ENCODE results near the gene GPAT2. TPM values are rescaled to one million over a fixed set of nuclear protein-coding genes. Genes with fewer than 3 reads are reported as not detected.
"Not testable (repeated sequence)": the region's sequence is repeated elsewhere in the genome, so short reads cannot be mapped to it uniquely, and the experiment has no call there.

GPAT2 gene
- total RNA-seq, 1 experiment from 2014 or later = not detected

DNA sequence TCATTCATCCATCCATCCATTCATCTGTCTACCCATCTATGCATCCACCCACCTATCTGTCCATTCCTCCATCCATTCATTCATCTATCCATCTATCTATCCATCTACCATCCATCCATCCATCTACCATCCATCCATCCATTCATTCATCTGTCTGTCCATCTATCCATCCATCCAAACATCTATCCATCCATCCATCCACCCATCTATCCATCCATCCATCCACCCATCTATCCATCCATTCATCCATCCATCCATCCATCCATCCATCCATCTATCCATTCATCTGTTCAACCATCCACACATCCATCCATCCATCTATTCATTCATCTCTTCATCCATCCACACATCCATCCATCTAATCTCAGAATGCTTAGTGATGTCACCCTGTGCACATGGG lies 30.0 kb upstream of the GPAT2 start:
- DNase-seq (ENCODE audit: low read depth) = not testable (repeated sequence)

DNA sequence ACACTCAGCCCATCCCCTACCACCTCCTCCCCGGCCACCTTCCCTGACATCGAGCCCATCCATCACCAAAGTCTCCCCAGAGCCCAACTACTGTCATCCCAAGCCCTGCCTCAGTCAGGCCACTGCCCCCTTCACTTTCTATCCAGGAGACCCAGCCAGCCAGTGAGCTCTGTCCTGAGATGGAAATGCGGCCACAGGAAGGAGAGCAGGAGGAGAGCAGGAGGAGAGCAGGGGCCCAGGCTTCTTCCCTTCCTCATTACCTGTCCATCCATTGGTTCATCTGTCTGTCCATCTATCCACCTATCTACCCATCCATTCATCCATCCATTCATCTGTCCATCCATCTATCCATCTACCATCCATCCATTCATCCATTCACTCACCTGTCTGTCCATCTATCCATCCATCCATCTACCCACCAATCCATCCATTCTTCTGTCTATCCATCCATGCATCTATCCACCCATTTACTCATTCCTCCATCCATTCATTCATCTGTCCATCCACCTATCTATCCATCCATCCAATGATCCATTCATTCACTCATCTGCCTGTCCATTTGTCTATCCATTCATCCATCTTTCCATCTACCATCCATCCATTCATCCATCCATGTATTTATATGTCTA lies 29.4 kb upstream of the GPAT2 start:
- not testable (repeated sequence) for DNase-seq (ENCODE audit: low read depth)

DNA sequence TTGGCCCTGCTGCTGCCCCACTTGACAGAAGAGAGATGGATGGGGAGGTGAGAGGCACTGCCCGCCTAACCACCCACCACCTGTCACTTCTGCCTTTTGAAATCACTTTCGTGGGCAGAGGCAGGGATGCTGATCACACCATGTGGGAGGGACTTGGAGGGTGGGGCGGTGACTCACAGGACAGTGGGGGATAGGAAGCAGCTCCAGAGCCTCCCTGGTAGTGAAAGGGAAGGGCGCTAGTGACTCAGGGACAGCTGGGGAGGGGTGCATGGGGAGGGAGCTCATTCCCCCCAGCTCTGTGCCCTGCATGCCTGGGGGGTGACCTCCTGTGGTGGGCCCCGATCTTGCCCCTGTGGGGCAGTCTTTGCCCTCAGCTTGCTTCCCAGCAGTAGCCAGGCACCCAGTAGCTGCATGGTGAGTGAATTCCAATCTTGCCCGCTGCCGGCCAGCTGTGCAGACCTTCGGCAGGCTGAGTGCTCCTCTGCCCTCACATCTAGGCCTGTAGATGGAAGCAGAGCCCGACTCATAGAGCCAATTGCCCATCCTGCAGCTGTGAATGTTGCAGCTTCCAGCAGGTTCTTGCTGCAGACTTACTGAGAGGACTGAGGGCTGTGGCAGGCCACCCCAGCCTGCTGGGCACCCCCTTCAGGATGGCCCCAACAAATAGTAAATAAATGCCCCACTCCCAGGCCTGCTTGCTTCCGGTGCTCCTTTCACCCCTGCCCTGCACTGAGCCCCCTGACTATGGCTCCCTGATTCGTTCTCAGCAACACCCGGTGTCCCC lies 28.6 kb upstream of the GPAT2 start:
- DNase-seq (ENCODE audit: low read depth) = peak; percentile 93

DNA sequence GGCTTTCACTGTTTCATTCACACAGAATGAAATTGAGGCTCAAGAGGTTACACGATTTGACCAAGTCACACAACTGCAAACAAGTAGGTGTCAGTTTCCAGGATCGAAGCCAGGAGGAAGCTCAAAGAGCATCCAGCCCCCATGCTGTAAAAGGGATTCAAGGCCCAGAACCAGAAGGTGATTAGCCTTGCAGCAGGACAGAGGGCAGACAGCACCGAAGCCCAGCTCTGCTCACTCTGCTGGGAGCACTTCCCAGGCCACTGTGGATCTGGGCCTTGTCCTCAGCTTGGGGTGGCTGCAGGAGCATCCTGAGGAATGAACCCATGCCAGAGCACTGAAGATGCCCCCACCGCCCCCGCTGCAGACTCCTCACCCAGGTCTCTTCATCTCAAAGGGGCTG lies 27.8 kb upstream of the GPAT2 start:
- not testable (repeated sequence) for DNase-seq (ENCODE audit: low read depth)

DNA sequence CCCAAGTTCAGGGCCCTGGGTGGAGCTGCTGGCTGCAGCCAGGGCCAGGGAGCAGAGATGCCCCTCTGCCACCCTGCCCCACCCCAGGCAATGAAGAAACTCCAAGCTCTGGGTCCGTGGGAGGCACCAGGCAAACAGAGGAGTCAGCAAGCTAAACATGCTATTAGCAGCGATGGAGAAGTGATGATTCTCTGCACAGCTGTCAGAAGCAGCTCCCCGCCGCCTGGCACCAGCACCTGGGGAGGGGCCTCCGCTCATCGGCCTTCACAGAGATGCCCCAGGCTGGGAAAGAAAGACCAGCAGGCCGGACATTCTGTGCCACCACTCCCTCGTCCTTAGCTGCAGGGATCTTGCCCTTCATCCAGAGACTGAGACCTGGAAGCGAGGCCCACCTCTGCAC lies 27.2 kb upstream of the GPAT2 start:
- DNase-seq (ENCODE audit: low read depth) = not testable (repeated sequence)

DNA sequence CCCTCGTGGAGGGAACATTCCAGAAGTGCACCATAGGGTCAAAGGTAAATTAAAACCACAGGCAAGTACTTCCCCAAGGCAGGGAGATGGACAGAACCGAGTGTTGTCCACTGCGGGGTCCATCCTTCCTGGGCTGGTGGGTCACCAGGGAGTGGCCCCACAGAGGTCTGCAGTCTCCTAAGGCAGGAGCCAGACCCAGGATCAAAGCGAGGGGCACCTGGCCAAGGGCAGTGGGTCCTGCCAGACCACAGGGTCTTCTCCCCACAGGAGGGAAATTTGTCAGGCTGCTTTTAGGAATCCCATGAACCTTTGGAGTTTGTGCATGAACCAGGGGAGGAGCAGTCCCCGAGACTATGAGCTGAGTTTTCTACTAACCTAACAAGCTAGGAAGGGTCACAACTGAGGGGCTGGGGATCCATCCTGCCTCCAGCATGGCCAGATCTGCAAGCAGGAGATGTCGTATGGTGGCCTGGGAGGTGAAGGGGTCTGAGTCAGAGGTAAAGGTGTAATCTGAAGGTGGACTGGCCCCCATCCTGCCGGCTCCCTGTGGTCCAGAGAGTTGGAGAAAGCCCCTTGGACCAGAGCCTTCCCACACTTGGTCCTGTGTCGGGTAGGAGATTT lies 26.6 kb upstream of the GPAT2 start:
- not testable (repeated sequence) for DNase-seq (ENCODE audit: low read depth)

DNA sequence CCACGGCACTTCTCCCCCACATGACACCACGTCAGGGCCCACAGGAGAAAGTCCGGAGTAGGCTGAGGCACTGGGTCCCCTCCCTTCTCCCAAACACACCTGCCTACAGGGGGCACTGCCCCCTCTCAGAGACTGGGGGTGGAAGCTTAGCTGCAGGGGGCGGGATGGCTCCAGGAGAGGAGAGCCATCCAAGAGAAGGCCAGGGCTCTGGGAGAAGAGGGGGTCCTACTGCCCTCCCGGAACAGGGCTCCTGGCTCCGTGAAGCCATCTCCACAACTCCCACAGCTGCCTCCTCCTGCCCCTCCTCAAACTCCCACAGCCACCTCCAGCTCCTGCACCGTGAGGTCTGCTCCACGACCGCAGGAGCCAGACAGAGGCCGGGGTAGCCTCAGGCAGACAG lies 25.6 kb upstream of the GPAT2 start:
- not testable (repeated sequence) for DNase-seq (ENCODE audit: low read depth)

DNA sequence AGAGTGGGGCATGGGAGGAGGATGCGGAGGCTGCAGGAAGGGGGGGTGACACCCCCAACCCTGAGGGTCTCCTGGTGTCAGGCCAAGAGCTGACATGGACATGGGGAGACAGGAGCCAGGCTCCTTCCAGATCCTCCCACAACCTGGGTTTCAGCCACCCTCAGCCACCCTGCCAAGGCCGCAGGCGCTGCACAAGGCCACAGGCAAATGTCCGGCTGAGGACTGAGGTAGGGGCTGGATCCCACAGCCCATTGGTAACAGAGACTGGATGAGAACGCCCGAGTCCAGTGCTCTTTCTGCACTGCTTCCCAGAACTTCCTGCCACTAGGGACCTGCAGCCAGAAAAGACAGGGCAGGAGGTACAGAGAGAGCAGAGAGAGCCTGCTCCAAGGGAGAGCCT lies 24.7 kb upstream of the GPAT2 start:
- DNase-seq (ENCODE audit: low read depth) = not testable (repeated sequence)

DNA sequence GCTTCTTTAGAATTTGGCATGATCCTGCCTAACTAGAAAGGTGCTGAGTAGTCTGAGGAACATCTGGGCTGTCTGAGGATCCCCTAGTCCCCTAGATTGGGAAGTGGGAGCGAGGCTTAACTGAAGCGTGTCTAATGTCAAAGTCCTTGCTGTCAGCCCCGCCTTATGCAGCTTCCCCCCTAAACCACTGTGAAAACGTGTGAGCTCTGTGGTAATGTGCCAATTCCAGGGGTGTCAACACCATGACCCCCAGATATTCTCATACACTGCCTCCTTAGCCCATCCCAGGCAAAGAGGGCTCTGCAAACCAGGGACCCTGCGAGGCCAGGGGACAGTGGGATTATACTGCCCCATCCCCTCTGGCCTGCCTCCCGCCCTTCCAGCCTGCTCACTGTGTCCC lies 21.1 kb upstream of the GPAT2 start:
- not testable (repeated sequence) for DNase-seq (ENCODE audit: low read depth)

DNA sequence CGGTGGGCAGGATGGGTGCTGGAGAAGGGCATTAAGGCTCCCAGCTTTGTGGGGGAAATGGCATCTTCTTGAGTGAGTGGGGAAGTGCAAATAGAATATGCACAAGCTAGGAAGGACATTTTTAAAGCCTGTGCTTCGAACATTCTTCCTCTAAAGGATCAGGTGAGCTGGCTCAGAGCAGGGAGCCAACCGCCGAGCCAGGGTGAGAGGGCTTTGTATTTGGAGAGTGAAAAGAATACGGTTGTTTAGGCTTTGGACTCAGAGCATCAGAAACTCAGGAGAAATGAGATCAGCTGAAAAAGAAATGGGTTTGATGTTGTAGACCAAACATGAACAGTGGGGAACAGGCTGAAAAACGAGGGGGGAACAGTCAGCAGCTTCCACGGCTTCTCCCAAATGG lies 19.8 kb upstream of the GPAT2 start:
- DNase-seq (ENCODE audit: low read depth) = not testable (repeated sequence)

DNA sequence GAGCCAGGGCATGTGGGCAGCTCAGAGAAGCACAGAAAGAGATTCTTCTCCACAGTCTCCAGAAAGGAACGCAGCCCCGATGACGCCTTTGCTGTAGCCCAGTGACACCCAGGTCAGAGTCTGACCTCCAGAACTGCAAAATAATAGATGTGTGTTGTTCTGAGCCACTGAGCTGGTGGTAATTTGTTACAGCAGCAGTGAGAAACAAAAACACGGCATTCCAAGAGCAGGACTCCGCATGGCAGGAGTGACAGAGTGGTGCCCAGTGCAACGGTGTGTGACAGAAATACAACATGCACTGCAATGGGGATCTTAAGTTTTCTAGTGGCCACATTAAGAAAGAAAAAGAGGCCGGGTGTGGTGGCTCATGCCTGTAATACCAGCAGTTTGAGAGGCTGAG lies 18.7 kb upstream of the GPAT2 start:
- DNase-seq (ENCODE audit: low read depth) = not testable (repeated sequence)

DNA sequence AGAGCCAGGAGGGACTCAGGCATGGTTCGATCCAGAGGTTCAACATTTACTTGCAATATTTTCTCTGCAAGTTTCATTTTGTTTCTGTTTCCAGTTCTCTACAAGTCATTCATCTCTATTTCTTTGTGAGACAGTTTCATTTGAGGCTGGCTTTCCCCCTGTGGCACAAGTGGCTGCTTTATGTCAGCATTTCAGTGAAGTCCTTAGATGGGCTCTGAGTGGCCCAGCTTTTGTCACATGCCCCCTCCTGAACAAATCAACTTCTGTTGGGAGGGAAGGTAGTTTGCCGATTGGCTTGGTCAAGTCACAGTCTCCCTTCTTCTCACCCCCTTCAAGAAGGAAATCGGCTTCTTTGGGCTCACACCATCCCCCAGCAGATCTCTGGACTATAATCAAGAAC lies 17.9 kb upstream of the GPAT2 start:
- DNase-seq (ENCODE audit: low read depth) = not testable (repeated sequence)

DNA sequence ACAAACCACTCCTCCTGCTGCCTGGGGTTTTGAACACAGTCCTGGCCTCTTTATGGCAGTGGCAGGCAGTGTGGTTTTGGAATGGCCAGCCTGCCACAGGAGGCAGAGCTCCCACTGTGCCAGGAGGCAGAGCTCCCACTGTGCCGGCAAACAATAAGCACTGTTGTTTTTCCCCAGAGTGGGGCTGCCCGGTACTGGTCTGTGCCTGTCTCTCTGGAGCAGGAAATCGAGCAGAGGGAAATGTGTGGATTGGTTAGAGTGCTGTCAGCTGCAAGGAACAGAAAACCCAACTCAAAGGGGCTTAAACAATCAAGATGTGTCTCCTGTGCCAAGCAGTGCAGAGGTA lies 15.2 kb upstream of the GPAT2 start:
- DNase-seq (ENCODE audit: low read depth) = not testable (repeated sequence)

DNA sequence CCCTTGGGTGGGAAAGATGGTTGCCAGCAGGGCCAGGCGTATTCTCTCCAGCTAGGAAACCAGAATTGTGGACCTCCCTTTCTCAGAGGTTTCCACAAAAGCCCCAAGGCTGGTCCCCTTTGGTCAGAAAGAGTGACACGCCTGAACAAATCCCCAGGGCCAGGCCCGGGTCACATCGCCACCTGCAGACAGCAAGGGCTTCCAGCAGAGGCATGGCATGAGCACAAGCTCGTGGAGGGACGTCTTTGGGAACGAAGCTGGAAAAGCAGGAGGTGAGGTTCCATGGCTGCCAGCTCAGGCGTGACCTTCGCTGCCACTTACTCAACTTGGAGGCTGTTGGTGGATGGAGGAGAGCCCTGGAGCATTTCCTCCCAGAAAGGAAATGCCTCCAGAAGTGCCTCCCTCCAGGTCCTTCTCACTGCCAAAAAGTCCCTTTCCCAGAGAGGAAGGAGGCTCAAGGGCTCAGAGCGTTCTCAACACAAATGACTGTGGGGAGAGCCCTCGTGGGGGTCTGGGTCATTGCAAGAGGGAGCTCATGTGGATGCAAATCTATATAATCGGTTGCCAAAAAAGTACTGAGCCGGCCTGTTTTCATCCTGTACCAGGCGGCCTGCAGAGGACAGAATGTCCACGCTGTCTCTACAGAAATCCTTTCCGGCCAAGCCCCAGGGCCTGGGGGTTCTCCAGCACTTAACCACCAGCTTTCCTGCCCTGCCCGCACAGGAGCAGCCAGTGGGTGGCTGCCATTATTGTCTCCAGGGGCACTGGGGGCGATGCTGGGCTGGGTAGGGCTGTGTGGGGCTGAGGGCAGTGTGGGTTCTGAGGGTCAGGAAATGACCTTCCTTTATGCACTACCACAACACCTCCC lies 14.6 kb upstream of the GPAT2 start:
- not testable (repeated sequence) for DNase-seq (ENCODE audit: low read depth)

DNA sequence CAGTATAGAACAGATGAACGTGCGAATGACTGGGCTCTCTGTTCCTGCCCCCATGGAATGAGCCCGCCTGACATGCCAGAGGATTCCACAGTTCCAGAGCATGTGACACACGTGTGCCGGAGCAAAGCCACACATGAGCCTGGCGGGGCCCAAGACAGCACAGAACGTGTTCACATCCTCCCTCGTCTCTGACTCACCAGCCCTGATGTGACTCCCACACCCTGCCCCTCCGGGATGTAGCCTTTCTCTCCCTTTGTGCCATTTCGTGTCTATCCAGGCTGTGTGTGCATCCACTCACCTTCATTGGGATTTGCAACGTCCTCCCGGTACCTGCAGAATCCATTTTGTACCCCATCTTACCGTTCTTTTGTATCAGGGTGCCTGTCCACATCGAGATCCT lies 838 bp upstream of the GPAT2 start:
- DNase-seq (ENCODE audit: low read depth) = not testable (repeated sequence)

DNA sequence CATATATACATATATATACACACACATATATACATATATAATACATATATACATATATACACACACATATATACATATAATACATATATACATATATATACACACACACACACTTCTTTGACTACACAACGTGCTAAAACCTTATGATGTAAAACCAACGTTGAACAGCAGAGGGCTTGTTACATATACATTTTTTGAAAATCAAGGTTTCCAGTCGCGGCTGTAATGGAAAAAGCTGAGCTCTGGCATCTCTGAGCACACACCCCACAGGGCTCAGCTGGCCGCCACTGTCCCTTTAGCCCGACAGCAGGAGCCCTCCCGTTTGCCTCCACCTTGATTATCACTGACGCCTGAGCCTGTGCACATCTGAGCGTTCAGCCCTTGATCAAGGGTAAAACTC lies 719 bp downstream of the GPAT2 start:
- not testable (repeated sequence) for DNase-seq (ENCODE audit: low read depth)

DNA sequence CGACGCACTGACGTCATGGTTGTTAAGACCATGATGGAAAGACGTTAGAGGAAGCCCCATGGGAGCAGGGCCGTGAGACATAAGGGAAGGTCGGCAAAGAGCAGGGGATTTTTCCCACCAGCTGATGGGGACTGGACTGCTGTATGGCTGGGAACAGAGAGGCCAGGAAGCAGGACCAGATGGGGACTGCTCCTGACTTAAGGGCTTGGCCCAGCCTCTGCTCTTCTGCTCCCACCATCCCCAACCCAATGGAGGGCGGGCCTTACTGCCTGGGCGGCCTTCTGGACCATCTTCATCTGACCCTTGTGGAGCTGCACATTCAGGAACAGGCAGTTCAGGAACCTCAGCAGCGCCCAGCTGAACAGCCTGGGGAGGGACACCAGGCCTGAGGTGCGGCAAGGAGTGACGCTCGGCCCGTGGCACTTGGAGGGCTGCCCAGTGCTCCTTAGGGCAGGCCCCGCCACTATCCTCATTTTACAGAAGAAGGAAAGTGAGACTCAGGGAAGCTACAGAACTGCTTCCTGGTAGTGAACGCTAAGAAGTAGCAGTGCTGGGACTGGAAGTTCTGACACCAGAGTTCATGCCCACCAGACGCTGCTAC lies 6.9 kb downstream of the GPAT2 start:
- not testable (repeated sequence) for DNase-seq (ENCODE audit: low read depth)

DNA sequence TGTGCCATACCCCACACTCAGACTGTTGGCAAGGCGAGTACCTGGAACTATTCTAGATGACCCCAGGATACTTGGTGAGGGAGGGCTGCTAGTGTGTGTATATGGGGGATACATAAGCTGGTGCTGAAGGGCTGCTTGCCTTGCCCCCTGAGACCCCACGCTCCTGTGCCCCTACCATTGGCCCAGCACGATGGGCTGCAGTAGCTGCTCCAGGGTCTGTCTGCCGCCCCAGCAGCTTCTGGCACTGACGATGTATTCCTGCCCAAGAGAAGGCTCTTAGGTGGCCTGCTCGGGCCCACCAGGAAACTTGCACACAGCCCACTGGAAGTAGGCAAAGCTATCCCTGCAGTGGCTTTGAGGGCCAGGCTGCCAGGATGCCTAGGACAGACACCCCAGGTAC lies 9.0 kb downstream of the GPAT2 start:
- not testable (repeated sequence) for DNase-seq (ENCODE audit: low read depth)

DNA sequence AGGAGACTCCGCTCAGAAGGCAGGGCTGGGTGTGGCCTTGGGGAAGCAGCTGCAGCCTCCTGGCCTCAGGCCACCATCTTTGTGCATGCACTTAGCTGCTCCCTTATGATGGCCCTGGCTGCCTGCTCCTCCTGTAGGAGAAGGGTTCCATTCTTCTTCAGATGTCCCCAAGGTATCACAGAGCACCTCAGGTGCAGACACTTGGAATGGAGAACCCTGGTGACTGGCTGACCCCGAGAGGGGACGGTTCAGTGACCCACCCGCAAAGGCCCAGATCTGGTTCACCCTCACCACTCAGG lies 9.6 kb downstream of the GPAT2 start:
- DNase-seq (ENCODE audit: low read depth) = no peak

DNA sequence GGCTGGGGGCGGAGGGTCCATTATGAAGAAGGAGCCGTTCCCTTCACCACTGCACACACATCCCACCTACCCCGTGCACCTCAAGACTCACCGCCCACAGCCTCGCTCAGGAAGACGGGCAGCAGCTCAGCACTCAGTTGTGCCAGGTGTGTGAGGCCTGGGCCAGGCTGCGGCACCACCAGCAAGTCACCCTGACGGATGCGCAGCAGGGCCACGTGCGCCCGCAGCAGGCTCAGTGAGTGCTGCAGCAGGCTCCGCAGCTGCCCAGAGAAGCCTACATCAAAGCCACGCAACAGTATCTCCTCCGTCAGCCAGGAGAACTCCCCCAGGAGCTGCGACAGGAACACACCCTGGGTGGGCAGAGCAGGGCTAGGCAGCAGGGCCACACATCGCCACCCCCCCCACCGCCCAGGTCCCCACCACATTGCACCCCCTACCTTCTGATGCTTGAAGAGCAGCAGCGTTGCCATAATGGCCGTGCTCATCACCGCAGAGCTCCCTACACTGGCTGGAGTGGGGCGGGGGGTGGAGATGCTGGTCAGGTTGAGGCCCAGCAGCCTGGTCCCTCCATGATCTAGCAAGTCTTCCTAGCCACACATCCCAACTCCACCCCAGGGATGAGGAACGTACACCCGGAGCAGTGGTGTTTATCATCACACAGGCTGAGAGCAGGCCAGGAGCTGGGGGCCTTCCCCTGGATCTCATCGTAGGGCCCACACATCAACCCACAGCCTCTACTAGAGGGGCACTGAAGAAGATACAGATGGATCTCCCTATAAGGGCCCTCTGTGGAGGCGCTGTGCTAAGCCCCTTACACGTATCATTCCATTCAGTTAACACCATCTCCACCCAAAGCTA lies 10.2 kb downstream of the GPAT2 start:
- DNase-seq (ENCODE audit: low read depth) = no peak

DNA sequence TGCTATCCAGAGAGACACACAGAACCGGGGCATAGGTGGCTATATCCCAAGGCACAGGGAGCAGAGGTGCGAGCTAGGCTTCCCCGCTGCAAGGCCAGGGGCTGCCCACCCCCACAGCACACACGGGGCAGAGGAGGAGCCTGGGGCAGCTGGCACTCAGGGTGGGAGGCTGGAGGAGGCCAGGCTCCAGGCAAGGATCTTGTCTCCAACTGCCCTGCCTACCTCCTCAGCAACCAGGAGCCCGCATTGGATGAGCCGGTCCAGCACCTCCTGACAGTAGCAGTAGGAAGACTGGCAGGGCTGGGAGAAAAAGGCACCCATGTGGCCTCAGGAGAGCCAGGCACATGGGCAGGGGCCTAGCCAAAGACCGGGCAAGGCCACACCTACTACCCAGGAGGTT lies 11.0 kb downstream of the GPAT2 start:
- DNase-seq (ENCODE audit: low read depth) = not testable (repeated sequence)
